ENCODE data around the gene EPPIN. TPM values are rescaled to one million over a fixed set of nuclear protein-coding genes. Genes with fewer than 3 reads are reported as not detected.
A peak's percentile ranks its signal among the peaks of the same experiment; 100 is the strongest.
"Not testable (repeated sequence)": the region's sequence is repeated elsewhere in the genome, so short reads cannot be mapped to it uniquely, and the experiment has no call there.

Gene EPPIN
- 0.55 TPM for polyA plus RNA-seq (ENCODE audit: insufficient read length)
- long read RNA-seq, donor 1 = 0 reads
- long read RNA-seq, donor 2 = 0 reads
- long read RNA-seq, donor 3 = 0 reads
- long read RNA-seq, donor 4 = 0 reads
- long read RNA-seq, donor 5 = 0 reads
- long read RNA-seq, donor 6 = 0 reads
- long read RNA-seq, donor 7 = 0 reads
- long read RNA-seq, donor 8 = 0 reads

DNA sequence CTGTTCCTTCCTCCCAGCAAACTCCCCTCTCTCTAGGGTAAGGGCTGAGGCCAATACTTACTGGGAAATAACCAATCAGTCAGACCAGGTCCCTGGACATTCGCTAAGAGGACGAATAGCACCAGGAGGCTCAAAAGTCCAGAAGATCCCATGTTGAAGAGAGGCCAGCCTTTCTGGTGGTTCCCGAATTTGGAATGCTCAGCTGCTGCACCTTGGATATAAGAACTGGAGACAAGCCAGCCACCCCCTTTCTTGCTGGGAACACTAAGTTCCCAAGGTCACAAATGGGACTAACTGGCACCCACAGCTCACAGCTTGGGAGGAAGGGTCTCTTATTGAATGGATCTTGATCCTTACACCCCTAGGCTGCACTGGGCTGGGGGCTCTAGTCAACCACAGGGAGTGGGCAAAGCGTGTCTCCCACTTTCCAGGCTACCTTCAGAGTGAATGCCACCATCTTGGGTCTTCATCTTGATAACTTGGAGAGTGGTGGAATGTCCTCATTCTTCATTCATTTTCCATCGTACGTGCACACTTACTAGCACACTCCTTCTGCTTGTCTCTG, at the start of gene EPPIN:
Gene EPPIN (minus strand): TSS at position 196 of the 565 bp plus-strand sequence. CDS start 44 bp downstream, at position 152.
- no peak for DNase-seq

DNA sequence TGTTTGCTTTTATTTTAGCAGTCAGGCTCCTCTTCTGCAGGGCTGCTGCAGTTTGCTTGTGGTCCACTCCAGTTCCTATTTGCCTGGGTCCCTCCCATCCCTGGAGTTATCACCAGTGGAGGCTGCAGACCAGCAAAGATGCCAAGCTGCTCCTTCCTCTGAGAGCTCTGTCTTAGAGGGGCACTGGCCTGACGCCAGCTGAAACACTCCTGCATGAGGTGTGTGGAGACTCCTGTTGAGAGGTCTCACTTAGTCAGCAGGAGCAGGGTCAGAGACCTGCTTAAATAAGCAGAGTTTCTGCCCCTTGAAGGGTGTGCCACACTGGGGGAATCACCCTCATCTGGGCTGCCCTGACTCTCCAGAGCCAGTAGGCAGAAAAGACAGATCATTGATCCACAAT, 48.0 kb upstream of the EPPIN start:
- no peak for DNase-seq

DNA sequence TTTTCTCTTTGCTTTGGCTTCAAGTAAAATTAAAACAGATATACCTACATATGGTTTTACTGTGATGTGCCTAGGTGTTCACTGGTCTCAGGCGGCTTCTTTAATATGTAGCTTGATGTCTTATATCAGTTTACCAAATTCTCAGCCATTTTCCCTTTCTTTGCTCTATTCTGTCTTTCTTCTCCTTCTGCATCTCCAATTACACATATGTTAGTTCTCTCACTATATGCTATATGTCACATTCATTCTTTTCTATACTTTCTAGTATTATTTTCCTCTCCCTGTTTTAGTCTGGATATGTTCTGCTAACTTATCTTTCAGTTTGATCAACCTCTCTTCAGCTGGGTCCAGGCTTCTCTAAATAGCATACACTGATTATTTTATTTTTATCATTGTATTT, 46.3 kb upstream of the EPPIN start:
- no peak for DNase-seq

DNA sequence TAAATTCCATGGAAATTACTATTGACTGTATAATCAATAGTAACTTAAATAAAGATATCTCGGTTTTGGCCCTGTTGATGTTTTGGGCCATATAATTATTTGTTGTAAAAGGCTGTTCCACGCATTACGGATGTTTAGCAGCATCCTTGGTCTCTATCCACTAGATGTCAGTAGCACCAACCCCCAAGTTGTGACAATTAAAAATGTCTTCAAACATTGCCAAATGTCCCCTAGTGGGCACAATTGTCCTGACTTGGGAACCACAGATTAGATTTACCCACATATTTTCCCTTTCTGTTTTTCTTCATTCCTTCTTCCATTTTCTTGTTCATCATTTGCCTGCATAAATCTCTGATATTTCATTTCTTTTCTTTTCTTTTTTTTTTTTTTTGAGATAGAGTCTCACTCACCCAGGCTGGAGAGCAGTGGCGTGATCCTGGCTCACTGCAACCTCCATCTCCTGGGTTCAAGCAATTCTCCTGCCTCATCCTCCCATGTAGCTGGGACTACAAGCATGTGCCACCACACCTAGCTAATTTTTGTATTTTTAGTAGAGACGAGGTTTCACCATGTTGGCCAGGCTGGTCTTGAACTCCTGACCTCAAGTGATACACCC, 45.5 kb upstream of the EPPIN start:
- DNase-seq = peak; percentile 26

DNA sequence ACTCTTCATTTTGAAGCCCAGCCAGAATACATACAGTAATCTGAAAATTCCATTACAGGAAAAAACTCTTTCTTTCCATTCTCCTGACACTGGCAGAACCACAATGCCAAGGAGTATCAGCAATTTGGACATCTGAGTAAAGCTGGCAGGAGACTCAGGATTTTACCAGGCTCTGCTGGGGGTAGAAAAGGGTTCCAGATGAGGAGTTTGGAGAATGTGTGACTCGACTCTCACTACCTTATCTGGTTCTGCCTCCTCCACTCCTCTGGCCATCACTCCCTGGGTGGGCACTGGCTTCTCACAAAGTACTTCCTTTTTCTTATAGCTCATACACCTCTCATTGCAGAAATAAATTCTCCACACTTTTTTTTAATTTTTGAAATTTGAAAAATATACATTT, 42.5 kb upstream of the EPPIN start:
- no peak for DNase-seq

DNA sequence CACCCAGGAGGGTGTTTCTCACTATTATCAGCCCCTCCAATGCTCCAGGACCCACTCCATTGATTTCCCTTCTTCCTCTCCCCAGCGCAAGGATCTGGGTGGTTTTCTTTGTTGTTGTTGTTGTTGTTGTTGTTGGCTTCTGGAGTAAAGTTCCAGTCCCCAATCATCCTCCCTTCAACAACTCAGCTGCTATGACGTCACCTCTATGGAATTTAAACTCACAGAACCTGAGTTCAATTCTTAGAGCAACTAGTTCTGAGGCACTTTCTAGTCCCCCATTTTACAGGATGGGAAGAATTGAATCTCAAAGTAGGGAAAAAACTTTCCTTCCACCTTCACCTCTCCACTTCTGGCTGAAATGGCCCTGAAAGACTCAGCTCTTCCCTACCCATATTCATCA, 41.6 kb upstream of the EPPIN start:
- no peak for DNase-seq

DNA sequence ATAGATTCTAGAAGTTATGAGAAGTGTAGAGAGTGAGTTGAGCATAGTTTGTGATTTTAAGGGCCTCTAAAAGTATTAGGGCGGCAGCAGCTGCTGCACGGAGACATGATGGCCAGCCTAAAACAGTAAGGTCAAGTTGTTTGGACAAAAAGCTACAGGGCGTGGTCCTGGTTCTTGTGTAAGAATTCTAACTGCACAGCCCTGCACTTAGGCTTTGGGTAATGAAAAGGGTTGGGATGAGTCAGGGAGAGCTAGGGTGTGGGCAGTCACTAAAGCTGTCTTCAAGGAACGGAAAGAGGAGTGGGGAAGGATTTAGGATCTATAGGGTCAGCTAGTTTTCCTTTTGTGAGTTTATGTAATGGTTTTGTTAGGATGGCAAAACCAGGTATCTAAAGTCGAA, 38.8 kb upstream of the EPPIN start:
- DNase-seq = not testable (repeated sequence)

DNA sequence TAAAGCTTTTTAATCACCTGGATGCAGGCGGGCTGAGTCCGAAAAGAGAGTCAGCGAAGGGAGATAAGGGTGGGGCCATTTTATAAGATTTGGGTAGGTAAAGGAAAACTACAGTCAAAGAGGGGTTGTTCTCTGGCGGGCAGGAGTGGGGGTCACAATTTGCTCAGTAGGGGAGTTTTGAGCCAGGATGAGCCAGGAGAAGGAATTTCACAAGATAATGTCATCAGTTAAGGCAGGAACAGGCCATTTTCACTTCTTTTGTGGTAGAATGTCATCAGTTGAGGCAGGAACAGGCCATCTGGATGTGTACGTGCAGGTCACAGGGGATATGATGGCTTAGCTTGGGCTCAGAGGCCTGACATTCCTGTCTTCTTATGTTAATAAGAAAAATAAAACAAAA, 37.1 kb upstream of the EPPIN start:
- DNase-seq = not testable (repeated sequence)

DNA sequence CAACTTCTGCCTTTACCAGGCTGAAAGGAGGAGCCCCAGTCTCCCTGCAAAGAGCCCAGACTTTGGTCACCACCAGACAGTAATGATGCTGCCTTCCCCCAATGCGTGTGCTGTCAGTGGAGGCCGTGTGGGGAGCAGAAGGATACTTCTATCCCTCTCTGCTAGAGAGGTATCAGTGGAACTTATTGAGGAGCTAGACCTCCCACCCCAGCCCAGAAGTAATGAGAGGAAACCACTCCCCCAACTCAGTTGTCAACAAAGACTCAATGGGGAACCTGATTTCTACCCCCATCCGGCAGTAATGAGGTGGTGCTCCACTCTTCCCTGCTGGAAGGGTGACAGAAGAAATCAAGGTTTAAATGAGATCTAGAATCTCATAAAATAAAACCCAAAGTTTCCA, 36.3 kb upstream of the EPPIN start:
- DNase-seq = no peak

DNA sequence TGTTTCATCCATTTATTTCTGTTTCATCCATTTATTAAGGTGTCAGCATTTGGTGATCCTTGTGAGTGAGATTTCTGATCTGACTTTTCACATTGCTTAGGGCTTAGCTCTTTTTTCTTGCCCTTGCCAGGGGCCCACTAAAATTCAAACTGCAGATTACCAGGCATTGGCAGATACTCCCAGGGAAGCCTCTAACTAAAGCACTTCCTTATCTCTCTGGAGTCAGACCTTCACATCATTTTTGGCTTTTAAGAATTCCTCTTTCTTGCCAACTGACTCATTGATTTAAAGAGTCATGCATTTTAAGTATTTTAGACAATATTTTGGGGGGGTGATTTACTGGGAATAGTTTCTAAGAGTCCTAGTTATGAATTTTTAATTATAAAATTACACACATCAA, 34.5 kb upstream of the EPPIN start:
- no peak for DNase-seq

DNA sequence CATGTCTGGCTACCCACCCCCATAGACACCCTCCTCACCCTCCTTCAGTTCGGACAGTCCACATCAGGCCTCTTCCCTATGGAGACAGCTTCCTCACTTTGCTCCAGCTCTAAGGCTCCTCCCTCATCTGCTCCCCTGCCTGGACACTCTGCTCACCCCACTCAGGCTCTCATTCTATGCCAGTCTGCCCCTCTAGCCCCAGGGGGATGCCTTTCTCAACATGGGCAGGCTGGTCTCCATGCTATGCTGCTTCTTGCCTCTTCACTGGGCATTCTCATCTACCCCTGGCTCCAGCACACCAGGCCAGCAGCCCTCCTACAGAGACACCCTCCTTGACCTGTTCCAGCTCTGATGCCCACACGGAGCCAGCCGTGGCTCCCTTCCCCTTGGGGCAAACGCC, 32.0 kb upstream of the EPPIN start, which contains the start of gene WFDC8:
Gene WFDC8 (minus strand): TSS at position 101 of the 400 bp plus-strand sequence. CDS start 37 bp downstream, at position 64.
- no peak for DNase-seq

DNA sequence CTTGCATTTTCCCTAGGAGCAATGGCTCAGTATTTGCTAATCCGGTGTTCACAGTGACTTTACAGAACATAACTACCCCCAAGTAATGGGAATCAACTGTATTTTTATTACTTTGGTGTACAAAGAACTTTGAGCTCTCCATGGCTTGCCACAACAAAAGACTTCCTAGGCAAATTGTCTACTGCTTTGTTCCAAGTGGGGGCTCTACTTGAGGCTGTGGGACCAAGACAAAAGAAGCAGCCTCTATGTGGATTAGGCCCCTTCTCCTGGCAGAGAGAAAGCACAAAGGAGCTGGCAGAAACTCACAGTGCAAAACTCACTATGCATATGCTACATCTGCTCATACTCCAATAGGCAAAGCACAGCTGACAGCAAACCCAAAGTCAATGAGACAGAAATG, 31.0 kb upstream of the EPPIN start:
- DNase-seq = no peak

DNA sequence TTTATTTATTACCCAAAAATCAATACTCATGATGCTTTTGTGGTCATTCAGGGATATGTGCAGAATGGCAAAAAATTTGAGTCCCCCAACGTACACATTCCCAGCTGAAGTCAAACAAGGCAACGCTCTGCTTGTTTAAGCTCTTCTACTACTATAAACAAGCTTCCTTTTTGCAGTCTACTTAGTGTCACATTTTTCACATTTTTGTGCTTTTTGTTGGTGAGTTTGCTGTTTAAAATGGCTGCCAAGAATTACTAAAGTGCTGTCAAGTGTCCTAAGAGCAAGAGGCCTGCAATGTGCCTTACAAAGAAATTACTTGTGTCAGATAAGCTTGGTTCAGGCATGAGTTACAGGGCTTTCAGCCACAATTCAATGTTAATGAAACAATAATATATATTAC, 29.8 kb upstream of the EPPIN start:
- peak; percentile 8 for DNase-seq

DNA sequence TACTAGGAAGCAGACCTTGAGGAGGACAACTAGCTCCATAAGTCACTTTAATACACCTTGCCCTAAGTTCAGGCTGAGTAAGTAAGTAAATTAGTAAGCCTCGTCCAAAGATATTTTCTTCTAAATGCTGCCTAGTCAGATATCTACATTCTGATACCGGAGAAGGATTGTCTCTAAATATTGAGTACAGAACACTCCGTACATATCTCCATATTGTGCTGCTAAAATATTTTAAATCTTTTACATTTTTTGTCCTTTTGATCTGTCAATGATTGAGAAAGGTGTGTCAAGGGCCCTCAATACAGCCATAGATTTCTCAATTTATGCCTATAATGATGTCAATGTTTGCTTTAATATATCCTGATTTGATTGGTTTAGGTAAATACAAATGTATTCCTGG, 28.7 kb upstream of the EPPIN start:
- DNase-seq = no peak

DNA sequence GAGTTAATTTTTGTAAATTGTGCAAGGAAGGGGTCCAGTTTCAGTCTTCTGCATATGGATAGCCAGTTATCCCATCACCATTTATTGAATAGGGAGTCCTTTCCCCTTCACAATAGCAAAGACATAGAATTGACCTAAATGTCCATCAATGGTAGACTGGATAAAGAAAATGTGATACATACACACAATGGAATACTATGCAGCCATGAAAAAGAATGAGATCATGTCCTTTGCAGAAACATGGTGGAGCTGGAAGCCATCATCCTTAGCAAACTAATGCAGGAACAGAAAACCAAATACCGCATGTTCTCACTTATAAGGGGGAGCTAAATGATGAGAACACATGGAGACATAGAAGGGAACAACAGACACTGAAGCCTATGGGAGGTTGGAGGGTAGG, 22.4 kb upstream of the EPPIN start:
- DNase-seq = not testable (repeated sequence)

DNA sequence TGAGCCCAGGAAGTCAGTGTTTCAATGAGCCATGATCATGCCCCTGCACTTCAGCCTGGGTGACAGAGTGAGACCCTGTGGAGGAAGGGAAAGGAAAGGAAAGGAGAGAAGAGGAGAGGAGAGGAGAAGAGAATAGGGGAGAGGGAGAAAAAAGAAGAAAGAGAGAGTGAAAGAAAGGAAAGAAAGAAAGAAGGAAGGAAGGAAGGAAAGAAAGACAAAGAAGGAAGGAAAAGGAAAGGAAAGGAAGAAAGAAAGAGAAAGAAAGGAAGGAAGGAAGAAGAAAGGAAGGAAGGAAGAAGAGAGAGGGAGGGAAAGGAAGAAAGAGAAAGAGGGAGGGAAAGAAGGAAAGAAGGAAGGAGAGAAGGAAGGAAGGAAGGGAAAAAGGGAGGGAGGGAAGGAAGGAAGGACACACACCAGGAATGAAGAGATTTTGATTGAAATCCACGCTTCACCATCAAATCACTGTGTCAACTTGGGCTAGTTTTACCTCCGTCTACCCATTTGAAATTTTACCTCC, 17.6 kb upstream of the EPPIN start:
- DNase-seq = no peak

DNA sequence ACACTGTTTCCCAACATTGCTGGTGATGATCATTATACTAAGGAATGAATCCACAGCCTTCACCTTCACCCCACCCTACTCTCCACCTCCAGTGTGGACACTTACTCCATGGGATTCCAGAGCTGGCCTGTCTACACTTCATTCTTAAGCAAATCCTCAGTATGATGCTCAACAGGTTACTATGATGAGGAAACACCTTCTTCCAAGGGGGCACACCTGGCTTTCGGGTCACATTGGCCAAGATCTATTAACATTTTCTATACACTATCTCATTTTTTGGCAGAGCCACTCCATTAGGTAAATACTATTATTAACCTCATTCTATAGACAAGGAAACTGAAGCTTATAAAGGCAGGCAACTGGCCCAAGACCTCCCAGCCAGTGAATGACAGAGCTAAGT, 8.0 kb upstream of the EPPIN start:
- DNase-seq = no peak

DNA sequence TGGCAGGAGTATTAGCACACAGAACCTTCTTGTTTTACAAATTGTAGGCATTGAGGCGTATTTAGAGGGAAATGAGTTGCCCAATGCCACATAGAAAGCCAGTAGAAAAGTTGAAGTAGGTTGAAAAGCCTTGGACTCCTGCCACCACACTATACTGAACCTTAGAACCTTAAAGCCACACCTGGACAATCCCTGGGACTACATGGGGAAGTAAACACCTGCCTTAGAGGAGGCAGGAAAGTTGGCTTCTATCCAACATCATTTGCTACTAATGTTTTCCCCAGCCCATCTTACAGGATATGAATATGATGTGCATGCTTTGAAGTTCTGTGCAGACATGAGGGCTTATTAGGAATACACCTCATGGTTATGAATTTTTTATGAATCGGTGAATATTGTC, 5.3 kb upstream of the EPPIN start:
- DNase-seq = no peak

DNA sequence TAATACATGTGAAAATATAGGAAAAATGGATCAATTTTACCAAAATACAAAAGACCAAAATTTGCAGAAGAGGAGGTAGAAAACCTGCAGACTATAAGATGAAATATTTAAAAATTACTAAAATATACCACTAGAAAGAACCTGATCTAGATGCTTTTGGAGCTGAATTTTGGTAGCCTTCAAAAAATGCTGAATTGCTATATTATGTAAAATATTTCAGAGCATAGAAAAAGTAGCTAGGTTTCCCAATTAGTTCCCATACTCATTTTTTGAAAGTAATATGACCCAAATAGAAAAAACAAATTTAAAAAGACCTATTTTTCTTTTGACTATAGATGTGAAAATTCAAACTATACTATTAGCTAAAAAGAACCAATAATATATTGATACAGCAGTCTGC, 3.6 kb upstream of the EPPIN start:
- no peak for DNase-seq

DNA sequence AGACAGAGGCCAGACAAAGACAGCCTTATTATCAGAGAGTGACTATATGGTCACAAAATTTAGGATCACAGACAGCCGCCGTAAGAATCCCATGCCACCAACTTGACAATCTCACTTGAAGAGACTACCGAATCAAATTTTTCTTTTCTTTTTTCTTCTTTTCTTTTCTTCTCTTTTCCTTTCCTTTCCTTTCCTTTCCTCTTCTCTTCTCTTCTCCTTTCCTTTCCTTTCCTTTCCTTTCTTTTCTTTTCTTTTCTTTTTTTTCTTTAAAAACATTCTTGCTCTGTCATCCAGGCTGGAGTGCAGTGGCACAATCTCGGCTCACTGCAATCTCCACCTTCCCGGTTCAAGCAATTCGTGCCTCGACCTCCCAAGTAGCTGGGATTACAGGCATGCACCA, 1.2 kb upstream of the EPPIN start:
- no peak for DNase-seq

DNA sequence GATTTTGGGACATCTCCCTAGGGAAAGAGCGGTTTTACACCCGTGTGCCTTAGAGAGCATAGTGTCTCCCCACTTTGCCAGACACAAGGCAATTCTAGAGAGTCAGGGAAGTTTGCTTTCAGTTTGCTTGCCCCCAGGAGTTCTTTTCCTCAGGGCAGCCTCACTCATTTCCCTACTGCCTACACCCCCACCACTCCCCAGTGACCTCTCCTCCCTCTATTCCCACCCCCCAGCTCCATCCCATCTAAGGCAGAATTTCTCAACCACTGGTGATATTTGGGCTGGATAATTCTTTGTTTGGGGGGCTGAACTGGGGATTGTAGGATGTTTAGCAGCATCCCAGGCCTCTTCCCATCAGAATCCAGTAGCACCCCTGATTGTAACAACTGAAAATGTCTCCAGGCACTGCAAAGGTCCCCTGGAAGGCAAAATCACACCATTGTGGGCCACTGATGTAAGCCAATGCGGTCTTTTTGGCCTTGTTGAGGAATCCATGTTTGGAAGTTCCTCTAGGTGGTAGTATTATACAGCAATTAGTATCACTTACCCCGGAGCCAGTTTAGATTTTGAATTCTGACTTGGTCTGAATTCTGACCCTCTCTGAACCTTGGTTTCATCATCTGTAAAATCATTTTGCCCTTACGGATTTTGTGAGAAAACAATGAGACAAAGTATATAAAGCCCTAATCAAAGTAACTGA, 1.3 kb downstream of the EPPIN start:
- DNase-seq = peak; percentile 22

DNA sequence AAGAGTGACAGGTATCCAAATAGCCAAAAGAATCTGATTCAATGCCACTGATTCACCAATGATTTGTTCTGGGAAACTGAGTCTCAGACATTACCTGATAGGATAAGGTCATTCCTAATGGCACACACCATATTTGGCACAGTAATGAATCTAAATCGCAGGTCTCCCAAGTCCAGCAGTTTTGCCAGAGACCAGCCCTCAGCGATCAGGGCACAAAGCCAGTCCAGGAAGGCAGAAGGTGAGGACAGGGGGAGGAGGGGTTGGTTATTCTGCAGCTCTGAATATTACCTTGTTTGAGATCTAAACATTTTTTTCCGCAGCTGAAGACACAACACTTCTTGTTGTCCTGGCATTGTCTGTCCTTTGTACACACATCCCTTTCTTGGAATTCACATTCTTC, 1.9 kb downstream of the EPPIN start:
- DNase-seq = no peak

DNA sequence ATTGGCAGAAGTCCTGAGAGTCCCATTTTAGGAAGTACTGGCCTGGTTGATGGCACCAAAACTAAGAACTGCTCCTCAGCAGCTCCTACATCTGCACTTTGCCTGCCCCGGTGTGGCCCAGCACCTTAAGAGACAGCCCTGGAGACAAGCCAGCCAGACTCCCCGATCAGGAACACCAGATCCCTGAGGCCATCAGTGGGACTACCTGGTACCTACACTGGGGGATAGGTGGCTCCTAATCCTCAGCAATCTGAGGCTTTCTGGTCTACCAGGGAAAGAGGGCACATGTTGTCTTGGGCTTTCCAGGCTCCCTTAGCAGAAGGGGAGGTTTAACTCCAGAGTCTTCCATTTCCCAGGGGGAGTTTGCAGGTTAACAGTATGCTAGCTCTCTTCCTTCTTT, 7.8 kb downstream of the EPPIN start, which contains the start of gene WFDC6:
Gene WFDC6 (minus strand): TSS at position 101 of the 400 bp plus-strand sequence. CDS start 75 bp downstream, at position 26.
- no peak for DNase-seq

Data from left kidney (tissue), 8 donors.